HG03095 (cell line): Measurements from ENCODE around the gene KCNE1.
"Not testable (repeated sequence)": the region's sequence is repeated elsewhere in the genome, so short reads cannot be mapped to it uniquely, and the experiment has no call there.

Source experiments
- ATAC-seq: cut with Tn5 transposase; IDR thresholded peaks from one replicate; pipeline ENCODE4 v1.9.1; 2021; ENCODE audit warnings: moderate library complexity; ENCODE audit not compliant: unreplicated experiment

The KCNE1 gene

DNA sequence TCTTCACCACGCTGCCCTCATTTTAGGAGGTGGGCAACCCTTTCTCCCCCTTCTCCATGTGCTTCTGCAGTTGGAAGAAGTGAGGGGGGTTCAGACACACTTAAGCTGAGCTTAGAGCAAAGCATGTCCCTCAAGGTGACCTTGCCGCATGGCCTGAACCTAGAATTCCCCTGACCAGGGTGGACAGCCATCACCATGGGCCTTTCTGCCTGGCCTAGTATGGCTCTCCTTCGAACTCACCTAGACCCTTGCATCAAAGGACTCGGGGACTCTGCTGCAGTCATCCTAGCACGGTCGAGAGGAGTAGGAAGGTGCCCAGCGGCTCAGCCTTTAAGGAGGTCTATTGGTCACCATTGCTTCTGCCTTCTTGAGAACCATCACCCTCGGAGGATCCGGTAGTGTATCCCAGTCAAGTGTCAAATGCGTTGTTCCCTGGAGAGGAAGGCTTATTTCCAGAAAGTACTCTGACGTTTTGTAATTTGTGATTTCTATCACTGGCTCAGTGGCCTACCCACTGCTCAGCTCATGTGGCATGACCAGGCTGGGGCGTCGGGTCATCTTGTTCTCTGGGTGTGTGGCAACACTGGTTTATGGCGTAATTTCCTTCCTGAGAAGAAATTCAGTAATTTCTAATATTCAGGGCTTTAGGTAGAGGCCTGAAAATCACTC is at the start of gene KCNE1:
Gene KCNE1, minus strand, starts transcription at position 424 of the 669 bp plus-strand sequence. CDS start 62,576 bp downstream, outside the sequence.
- ATAC-seq: no peak

DNA sequence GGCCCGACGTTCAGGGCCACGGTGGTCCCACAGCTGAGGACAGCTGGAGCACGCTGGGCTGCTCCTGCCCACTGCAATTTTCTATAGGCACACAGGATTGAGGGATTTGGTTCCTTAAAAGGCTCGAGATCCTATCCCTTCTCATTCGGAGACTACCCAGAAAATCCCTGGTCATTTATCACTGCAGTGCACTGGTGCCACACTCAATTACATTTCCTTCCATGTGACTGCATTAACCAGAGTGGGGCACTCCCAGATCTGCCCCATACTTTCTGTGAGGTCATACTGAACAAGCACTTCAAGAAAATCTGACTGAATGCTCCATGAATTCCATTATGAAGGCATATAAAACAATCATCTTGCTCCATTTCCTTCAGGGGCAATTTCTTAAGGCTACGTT is 49.8 kb upstream of the KCNE1 start:
- no peak for ATAC-seq

DNA sequence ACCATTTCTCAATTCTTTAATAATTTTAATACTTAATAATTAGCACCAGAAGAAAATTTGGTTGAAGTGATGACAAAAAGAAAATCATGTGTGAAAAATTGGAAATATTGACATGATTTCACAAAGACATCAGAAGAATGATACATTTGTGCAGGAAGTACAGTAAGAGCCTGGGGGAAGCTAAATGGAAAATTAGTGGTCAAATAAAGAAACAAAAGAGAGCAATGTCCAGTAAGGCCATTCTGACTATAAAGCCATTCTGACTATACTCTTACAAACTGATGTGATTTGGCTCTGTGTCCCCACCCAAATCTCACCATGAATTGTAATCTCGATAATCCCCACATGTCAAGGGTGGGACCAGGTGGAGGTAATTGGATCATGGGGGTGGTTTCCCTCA is 48.6 kb upstream of the KCNE1 start:
- no peak for ATAC-seq

DNA sequence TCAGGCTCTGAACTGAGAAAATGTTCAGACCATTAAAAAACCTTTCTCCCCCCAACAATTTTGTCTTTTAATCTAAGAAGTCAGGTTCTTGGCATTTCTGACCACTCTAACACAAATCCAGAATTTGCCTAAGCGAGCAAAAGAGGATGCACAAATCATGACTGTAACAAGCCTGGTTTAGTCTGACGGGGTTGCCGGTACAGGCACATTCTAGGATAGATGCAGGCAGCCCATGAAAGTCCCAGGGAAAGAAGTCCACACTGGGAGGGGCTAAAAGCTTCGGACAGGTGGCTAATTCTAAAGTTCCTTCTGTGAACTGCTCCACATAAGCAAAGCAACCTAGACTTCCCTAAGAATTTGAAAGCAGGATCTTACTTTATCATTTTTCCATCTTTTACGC is 48.0 kb upstream of the KCNE1 start:
- no peak for ATAC-seq

DNA sequence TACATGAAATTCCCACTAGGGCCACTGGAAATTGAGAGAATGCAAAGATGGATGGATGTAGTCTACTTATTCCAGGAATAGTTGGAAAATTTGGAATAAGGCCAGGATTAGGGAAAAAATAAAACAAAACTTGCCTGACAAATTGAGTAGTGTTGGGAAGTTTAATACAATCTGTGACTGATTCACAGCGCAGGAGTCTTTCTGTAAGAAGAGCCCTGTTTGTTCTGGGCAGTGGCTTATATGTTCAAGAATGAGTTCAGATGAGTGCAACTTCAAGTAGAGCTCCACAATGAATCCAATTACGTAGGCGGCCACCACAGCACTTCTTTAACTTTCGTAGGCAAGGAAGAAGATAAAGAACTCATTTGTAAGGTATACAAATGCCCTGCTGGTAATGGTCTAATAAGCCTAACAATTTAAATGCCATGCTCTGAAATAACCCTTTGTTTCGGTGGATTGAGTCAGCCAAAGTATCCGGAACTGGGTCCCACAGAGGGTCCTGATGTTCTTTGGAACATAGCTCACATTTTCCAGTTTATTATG is 47.1 kb upstream of the KCNE1 start:
- ATAC-seq: no peak

DNA sequence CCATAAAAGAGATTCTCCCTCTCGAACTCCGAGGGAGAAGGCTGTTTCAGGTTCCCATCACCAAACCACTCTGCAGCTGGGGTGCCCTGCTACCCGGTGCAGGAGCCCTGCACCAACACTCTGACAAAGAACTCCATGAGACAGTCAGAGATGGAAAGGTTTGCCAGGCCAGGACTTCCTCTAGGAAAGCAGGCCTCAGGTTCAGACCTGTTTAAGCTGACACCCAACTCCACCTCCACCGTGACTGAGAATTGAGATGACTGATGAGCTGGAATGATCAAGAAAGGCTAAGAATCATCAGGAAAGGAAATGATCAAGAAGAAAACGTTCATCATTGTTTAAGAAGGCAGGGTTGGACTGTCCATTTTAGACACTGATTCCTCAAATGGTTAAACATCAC is 46.2 kb upstream of the KCNE1 start:
- no peak for ATAC-seq

DNA sequence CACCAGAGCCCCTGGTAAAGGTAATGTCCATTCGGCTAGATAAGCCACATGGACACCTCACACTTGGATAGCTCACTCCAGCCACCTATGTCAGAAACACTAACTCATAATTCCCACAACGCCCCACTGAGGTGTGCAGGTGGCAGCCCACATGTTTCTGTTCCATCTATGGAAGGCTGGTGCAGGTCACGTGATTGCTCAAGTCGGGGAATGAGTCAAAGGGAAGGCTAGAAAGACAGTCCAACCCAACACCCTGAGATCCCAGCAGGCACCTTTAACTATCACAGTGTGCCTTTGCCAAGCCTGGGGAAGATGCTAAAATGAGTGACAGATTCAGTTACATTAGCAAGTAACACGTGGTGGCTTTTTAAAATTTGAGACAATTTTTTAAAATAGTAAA is 45.3 kb upstream of the KCNE1 start:
- ATAC-seq: no peak

DNA sequence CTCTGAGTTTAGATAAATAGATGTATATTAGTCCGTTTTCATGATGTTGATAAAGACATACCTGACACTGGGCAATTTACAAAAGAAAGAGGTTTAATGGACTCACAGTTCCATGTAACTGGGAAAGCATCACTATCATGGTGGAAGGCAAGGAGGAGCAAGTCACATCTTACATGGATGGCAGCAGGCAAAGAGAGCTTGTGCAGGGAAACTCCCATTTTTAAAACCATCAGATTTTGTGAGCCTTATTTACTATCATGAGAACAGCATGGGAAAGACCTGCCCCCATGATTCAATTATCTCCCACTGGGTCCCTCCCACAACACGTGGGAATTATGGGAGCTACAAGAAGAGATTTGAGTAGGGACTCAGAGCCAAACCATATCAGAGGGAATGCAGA is 42.7 kb upstream of the KCNE1 start:
- not testable (repeated sequence) for ATAC-seq

DNA sequence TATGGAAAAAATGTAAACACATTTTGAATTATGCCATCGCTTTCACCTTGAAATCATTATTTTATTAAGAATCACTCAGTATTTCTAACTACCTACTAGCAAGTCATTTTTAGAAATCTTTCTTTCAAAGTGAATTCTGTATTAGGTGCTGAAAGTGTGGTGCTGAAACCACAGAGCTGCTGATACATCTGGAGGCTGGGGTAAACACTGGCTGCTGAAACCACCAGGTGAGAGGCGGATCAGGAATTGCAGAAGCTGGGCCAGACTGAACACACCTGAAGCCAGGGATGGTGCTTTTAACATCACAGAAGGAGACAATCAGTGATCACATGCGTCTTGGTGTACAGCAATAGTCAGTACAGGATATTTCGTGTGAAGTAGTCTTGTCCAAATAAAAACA is 42.2 kb upstream of the KCNE1 start:
- ATAC-seq: no peak

DNA sequence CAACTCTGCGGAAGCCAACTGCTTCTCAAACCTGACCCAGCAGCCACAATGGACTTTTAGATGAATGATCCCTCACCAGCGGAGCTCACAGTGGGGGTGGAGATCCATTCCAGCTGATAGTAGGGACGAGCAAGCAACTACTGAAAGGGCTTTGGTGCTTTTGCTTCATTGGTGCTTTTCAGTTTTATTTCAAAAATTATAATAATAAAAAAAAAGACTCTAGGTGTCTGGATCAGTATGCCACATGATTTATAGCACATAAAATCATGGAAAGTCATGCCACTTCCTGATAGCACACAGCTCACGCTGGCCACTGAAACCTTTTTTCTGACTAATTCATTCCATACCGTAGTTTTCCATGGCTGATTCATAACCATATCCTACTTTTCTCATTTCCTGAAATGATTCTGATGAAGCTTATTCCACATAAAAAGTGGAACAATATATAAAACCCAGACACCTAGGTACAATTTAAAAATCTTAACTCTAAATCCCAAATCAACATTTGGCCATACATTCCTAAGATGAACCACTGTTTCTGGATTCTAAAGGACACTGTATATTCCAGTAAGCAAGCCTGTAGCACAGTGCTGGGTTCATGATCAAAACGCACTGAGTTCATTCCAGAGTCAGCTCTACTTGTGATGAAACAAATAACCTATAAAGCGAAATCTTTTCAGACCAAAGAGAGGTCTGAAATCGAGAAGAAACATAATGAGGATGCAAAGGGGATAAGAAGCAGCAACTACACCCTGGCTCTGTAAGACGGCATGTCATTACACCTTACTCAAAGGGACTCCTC is 41.3 kb upstream of the KCNE1 start:
- ATAC-seq: no peak

DNA sequence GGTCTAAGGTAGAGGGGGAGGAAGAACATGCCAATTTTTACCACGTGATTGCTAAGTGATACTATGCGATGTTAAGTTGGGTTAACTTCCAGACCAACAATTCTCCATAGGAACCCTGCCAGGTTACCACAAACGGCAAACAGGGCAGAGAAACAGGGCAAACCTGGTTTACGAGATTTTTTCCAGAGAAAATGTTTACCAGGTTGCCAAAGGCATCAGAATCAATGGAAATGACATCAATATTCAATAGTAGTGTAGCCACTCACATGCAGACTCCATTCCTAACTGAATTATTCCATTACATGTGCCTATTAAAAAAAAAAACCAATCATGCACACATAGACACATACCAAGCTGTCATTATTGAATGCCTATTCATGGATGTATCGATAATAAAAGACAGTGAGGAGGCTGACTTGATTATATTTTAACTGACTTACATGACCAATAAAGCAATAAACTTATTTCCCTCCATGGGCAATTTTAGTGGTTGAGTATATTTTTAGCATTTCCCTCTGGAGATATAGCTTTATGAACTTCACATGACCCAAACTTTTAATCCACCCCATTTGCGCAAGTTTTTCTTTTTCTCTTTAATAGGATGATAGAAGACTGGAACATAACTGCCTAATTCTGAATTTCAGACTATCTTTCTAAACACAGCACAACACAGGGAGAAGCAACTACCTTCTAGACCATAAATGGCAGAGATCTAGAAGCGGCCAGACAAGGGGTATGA is 40.5 kb upstream of the KCNE1 start:
- no peak for ATAC-seq

DNA sequence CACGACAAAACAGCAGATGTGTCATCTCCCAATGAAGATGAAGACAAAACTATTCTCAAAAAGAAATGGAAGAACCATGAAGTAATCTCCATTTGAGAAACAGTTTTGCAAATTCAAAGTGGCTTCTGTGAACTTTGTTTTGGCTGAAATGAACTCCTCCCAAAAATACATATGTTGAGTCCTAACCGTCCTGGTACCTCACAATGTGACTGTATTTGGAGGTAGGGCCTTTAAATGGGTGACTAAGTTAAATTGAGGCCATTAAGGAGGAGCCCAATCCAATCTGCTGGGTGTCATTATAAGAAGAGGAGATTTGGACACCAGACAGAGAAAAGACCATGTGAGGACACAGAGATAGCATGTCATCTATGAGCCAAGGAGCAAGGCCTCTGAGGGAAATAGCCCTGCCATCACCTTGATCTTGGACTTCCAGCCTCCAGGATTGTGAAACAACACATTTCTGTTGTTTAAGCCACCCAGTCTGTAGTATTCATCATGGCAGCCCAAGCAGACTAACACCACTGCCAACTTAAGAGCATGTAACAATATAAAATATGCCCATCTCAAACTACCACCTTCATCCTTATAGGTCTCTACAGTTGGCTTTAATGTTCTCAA is 38.3 kb upstream of the KCNE1 start:
- no peak for ATAC-seq

DNA sequence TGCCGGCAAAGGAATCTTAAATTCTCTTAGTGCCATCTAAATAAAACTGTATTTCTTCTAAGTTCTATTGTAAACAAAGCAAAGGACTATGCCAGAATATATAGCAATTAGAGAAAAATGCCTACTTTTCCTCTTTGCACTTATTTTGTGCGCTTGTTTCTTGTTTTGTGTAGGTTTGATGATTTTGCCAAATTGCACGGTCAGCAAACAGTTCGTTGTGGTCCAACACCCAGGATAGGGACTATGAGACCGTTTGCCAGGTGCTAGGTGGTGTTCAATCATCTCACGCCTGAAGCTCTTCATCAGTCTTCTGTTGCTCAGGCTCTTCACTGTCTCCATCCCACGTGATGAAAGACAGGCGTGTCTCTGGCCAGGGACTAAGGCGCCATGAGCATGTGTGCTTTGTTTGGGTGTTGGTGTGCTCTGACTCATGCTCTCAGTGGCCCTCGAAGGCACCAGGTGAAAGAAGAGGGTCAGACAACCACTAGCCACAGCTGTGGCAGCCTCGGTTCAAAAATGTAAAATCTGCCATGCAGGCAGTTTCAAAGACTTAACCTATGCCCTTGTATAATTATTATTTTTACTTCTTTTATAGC is 36.9 kb upstream of the KCNE1 start:
- no peak for ATAC-seq

DNA sequence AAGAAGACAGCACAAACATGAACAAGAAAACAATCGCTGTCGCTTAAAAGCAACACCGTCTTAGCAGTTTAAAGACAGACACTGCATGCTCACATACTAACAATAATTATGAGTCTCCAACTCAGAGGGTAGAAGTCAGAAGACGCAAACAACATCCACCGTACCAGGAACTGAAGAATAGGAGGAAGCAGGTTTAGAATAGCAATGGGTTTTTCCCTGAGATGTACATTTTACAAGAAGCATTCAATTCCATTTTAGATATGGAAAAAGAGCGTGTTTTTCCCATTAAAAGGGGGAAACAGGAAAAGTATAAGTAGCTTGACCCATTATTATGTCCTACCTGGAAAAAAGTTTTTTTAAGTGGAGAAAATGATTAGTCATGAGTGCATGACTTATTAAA is 34.5 kb upstream of the KCNE1 start:
- no peak for ATAC-seq

DNA sequence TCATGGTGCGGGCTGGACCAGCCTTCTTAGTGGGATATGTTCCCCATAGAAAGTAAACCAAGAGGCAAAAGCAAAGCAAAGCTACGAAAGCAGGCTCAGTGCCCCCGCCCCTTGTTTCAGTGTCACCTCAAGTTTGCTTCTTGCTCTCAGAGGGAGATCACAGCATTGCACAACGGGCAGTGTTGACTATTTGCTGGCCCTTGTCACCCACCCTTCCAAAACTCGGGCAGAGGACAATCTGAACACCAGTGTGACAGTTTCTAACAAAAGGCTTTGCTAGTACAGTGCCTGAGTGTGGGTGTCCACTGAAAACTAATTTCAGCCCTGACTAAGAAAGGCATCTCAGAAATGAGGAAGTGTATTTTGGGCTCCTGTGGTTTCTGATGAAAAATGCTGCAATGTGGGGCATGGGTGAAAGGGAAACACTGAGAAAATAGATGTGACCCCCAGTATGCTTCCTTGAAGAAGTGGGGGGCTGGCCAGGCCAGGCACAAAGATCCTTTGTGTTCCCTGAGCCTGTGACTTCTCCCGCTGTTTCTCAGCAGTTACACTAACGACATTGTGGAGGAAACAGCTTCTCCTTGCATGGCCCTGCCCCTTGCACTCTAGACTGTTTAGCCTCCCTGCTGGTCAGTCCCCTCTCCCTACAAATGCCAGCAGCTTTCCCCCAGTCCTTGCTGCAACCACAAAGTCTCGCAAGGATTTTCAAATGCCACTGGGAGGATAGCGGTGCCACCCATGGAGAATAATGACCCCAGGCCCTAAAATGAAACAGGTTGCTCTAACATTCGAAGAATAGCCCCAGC is 33.3 kb upstream of the KCNE1 start:
- ATAC-seq: peak; percentile 84

DNA sequence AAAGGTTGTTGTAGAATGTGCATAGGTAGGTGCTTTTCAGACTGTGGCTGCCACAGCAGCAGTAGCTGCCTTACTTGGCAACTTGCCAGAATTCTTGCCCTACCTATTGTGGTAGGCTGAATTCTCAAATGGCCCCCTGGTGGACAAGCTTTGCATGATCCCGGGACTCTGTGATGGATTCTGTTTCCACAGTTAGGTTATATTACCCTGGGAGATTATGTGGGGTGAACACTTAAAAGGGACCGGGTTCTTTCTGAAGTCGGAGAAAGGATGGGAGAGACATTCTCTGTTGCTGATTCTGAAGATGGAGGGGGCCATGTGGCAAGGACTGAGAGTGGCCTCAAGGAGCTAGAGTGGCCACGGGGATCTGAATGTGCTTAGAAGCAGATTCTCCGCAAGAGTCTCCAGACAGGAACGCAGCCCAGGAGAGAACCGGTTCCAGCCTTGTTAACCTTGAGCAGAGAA is 32.1 kb upstream of the KCNE1 start:
- ATAC-seq: no peak

DNA sequence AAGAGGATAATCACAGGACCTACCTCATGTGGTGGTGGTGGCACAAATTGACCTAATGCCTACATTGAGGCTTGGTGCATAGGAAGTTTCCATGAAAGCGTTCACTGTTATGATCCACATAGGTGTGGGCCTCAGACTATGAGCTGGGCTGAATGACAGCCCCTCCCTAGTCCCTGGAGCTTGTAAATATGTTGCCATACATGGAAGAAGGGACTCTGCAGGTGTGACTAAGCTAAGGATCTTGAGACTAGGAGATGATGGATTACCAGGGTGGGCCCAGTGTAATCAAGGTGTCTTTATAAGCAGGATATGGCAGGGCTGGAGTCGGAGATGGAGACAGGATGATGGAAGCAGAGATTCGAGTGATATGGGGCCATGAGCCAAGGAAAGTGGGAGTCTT is 31.0 kb upstream of the KCNE1 start:
- no peak for ATAC-seq

DNA sequence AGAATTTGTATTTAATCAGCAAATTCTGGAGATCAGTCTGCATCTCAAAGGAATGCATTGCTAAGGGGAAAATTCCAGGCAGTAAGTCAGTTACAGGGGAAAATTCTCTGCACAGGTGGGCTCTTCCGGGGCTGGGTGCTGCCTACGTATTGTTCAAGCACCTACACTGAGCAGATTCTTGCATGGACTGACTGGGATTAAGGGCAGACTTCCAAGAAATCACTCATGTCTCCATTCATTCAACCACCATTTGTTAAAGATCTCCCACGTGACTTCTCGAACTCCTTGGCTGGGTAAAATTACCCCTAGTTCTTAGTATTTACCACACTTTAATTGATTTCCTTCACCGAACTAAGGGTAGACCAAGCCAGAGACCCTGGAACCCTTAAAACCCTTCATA is 28.2 kb upstream of the KCNE1 start:
- ATAC-seq: no peak

DNA sequence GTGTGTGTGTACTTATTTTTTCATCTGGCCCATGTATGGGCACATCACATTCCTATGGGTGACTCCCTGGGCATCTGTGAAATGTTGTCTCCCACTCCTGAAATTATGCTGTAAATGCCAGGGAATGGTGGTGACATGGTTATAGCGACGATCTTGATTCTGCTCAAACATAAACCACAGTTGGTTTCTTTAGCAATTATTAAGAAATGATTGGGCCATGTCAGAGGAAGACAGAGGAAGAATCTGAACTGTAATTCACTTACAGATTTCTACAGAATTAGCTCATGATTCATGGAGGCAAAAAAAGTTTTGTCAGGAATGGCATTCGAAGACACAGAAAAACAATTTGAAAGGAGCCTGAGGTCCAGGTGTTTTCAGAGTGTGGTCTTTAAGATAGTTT is 25.8 kb upstream of the KCNE1 start:
- no peak for ATAC-seq

DNA sequence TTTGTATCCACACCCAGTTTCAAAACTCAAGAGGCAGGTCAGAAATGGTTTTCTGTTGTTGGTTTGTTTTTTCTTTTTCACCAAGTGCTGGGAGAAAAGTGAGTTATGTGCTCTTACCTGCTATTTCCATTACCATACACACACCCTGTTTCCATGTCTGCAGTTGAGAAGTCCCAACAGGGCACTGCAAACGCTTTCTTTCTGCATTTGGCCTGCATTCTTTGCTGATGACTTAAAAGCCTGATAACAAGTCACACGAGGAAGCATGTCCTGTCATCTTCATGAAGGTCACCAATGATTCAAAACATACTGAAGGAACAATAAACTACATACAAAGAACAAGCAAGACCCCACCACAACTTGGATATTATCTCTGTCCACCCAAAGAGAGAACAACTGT is 24.8 kb upstream of the KCNE1 start:
- ATAC-seq: no peak
